HG03280 (cell line): ENCODE data around the gene MACROD2.

Experiments
- ATAC-seq: cut with Tn5 transposase; IDR thresholded peaks from one replicate; pipeline ENCODE4 v1.9.1; 2021; ENCODE audit warnings: mild to moderate bottlenecking, moderate library complexity; ENCODE audit not compliant: unreplicated experiment

MACROD2 gene

GRCh38 chr20:15578113-15578512 lies 1582.8 kb downstream of the MACROD2 start:
- no peak for ATAC-seq

- ATAC-seq = no peak
Observed at GRCh38 chr20:15579688-15580087, 1584.4 kb downstream of the MACROD2 start.

GRCh38 chr20:15582146-15582760 lies 1586.9 kb downstream of the MACROD2 start:
- ATAC-seq = no peak

GRCh38 chr20:15584507-15584906 lies 1589.2 kb downstream of the MACROD2 start:
- ATAC-seq = no peak

- no peak for ATAC-seq
Observed at GRCh38 chr20:15593081-15593480, 1597.8 kb downstream of the MACROD2 start.

GRCh38 chr20:15594158-15594695 lies 1598.9 kb downstream of the MACROD2 start:
- ATAC-seq = no peak

GRCh38 chr20:15596220-15596890 lies 1601.0 kb downstream of the MACROD2 start:
- ATAC-seq = no peak

GRCh38 chr20:15597306-15597705 lies 1602.0 kb downstream of the MACROD2 start:
- no peak for ATAC-seq

GRCh38 chr20:15599961-15600360 lies 1604.6 kb downstream of the MACROD2 start:
- ATAC-seq = no peak

- ATAC-seq = no peak
Observed at GRCh38 chr20:15600565-15600964, 1605.2 kb downstream of the MACROD2 start.

GRCh38 chr20:15603506-15603905 lies 1608.2 kb downstream of the MACROD2 start:
- ATAC-seq = no peak

- no peak for ATAC-seq
Observed at GRCh38 chr20:15603978-15604805, 1608.9 kb downstream of the MACROD2 start.

- ATAC-seq = no peak
Observed at GRCh38 chr20:15609921-15610320, 1614.6 kb downstream of the MACROD2 start.

GRCh38 chr20:15610787-15611186 lies 1615.5 kb downstream of the MACROD2 start:
- no peak for ATAC-seq

- ATAC-seq = no peak
Observed at GRCh38 chr20:15611541-15611940, 1616.2 kb downstream of the MACROD2 start.

- ATAC-seq = no peak
Observed at GRCh38 chr20:15612198-15612597, 1616.9 kb downstream of the MACROD2 start.

GRCh38 chr20:15612769-15613168 lies 1617.5 kb downstream of the MACROD2 start:
- ATAC-seq = no peak

- ATAC-seq = no peak
Observed at GRCh38 chr20:15613530-15613929, 1618.2 kb downstream of the MACROD2 start.

- ATAC-seq = no peak
Observed at GRCh38 chr20:15616626-15617025, 1621.3 kb downstream of the MACROD2 start.

- ATAC-seq = no peak
Observed at GRCh38 chr20:15618110-15618509, 1622.8 kb downstream of the MACROD2 start.

- no peak for ATAC-seq
Observed at GRCh38 chr20:15618912-15619311, 1623.6 kb downstream of the MACROD2 start.

GRCh38 chr20:15619341-15619740 lies 1624.0 kb downstream of the MACROD2 start:
- no peak for ATAC-seq
